Lung microvascular endothelial cell (primary cell): ENCODE measurements around the gene ARHGEF26. TPM values are rescaled to one million over a fixed set of nuclear protein-coding genes. Genes with fewer than 3 reads are reported as not detected.
A peak's percentile ranks its signal among the peaks of the same experiment; 100 is the strongest.

Experiments used
- DNase-seq, 2 donors: peaks; one replicate each; pipeline versions ENCODE4 v3.0.0 to v3.0.0-alpha.2; 2010; ENCODE audit warnings: low read depth in 2 of 2
- total RNA-seq: library from RNA; depleted of rRNA; stranded (reverse); fragments of >200 nt; gene quantifications from 2 replicates; pipeline ENCODE4 v1.2.1, GENCODE V29; 2014

The ARHGEF26 gene
- total RNA-seq, 1 donor from 2014 or later = under 0.01 TPM

GRCh38 chr3:154115332-154115731 lies 5.9 kb upstream of the ARHGEF26 start:
- DNase-seq = no peak

- DNase-seq = no peak
Measured at GRCh38 chr3:154119951-154120350, 1.2 kb upstream of the ARHGEF26 start.

GRCh38 chr3:154121701-154122551 lies 736 bp downstream of the ARHGEF26 start:
- peak; percentile 14 to 23 for DNase-seq

- no peak for DNase-seq
Measured at GRCh38 chr3:154122552-154122911, 1.3 kb downstream of the ARHGEF26 start.

- no peak for DNase-seq
Measured at GRCh38 chr3:154122912-154123559, 1.8 kb downstream of the ARHGEF26 start.

GRCh38 chr3:154123906-154124305 lies 2.7 kb downstream of the ARHGEF26 start:
- no peak for DNase-seq

- DNase-seq = no peak
Measured at GRCh38 chr3:154125378-154126030, 4.3 kb downstream of the ARHGEF26 start.

GRCh38 chr3:154126651-154127050 lies 5.5 kb downstream of the ARHGEF26 start:
- no peak for DNase-seq

- DNase-seq = no peak
Measured at GRCh38 chr3:154129625-154130024, 8.4 kb downstream of the ARHGEF26 start.

- no peak for DNase-seq
Measured at GRCh38 chr3:154130540-154130939, 9.3 kb downstream of the ARHGEF26 start.

GRCh38 chr3:154131830-154132229 lies 10.6 kb downstream of the ARHGEF26 start:
- DNase-seq = no peak

GRCh38 chr3:154132777-154133375 lies 11.7 kb downstream of the ARHGEF26 start:
- no peak for DNase-seq

- DNase-seq = no peak
Measured at GRCh38 chr3:154135511-154136173, 14.5 kb downstream of the ARHGEF26 start.

- no peak for DNase-seq
Measured at GRCh38 chr3:154137036-154137435, 15.8 kb downstream of the ARHGEF26 start.

GRCh38 chr3:154139996-154140436 lies 18.8 kb downstream of the ARHGEF26 start:
- DNase-seq = no peak

- DNase-seq = no peak
Measured at GRCh38 chr3:154142608-154143007, 21.4 kb downstream of the ARHGEF26 start.

GRCh38 chr3:154143873-154144272 lies 22.7 kb downstream of the ARHGEF26 start:
- no peak for DNase-seq

- no peak for DNase-seq
Measured at GRCh38 chr3:154144825-154145465, 23.8 kb downstream of the ARHGEF26 start.

GRCh38 chr3:154148541-154148940 lies 27.4 kb downstream of the ARHGEF26 start:
- no peak for DNase-seq

GRCh38 chr3:154149286-154149685 lies 28.1 kb downstream of the ARHGEF26 start:
- DNase-seq = no peak

- DNase-seq = no peak
Measured at GRCh38 chr3:154151969-154152368, 30.8 kb downstream of the ARHGEF26 start.
